G401 (cell line): ENCODE results near the gene ABCC9. TPM values are rescaled to one million over a fixed set of nuclear protein-coding genes. Genes with fewer than 3 reads are reported as not detected.

ENCODE experiments used
- DNase-seq: peaks from one replicate; pipeline ENCODE4 v3.0.0-alpha.2; 2015; ENCODE audit warnings: low spot score
- in situ Hi-C: cut with HindIII; loops from 2 replicates; pipeline ENCODE4 v1.10.0; 2016; ENCODE audit warnings: low sequenced_read_pairs, mixed read lengths
- total RNA-seq: library from RNA; depleted of rRNA; stranded (reverse); fragments of >200 nt; shearing (Covaris generic); gene quantifications from 2 replicates; pipeline ENCODE4 v1.2.3, GENCODE V29; 2014; rRNA removed

Gene ABCC9
- not detected in 2 replicates for total RNA-seq

GRCh38 chr12:21940549-21941505 lies at the start of gene ABCC9:
Gene ABCC9, minus strand, starts transcription at chr12:21941426. Its CDS starts 4,752 bp downstream, at chr12:21936674.
- in situ Hi-C loops: no loop called here
- no peak for DNase-seq

- peak; percentile 4 for DNase-seq
- in situ Hi-C loops: no loop called here
Observed at GRCh38 chr12:21989819-21990412, 48.7 kb upstream of the ABCC9 start.

GRCh38 chr12:21988619-21989018 lies 47.4 kb upstream of the ABCC9 start:
- in situ Hi-C loops: no loop called here

GRCh38 chr12:21987755-21988154 lies 46.5 kb upstream of the ABCC9 start:
- no peak for DNase-seq
- in situ Hi-C loops: no loop called here

More at GRCh38 chr12:21988619-21989018, 47.4 kb upstream of the ABCC9 start:
- DNase-seq: no peak

DNA sequence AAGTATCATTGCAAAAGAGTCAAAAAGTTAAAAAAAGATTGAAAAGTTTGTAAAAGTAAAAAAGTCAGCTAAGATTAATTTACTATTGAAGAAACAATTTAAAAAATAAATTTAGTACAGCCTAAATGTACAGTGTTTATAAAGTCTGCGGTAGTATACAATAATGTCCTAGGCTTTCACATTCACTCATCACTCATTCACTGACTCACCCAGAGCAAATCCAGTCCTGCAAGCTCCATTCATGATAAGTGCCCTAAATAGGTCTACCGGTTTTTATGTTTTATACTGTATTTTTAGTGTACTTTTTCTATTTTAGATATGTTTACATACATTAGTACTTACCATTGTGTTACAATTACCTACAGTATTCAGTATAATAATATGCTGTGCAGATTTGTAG lies 43.9 kb upstream of the ABCC9 start:
- in situ Hi-C loops: no loop called here
- no peak for DNase-seq

DNA sequence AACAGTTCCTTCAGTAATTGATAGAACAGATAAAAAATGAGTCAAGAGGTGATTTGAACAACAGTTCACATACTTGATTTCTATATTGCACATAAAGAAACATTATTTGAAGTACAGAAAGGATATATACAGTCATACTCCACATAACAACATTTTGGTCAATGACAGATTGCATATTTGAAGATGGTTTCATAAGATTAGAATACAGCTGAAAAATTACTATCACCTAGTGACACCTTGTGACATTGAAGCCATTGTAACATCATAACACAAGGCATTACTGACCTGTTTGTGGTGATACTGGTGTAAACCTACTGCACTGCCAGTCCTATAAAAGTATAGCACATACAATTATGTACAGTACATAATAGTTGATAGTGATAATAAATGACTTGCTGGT lies 43.1 kb upstream of the ABCC9 start:
- DNase-seq: no peak
- in situ Hi-C loops: no loop called here

DNA sequence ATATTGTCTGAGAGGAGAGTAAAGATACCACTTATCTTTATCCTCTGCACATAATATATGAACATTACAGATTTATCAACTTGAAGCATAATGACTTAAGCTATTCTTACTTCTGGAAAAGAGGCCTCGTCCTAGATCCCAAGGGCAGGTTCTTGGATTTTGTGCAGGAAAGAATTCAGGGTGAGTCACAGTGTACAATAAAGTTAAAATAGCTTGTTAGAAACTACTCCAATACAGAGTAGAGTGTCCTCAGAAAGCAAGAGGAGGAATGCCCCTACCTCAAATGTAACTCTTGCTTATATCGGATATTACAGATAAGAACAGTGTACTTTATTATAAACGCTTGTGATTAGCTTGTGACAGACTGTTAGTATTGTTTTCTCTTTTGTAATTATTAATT lies 41.9 kb upstream of the ABCC9 start:
- no peak for DNase-seq
- in situ Hi-C loops: no loop called here

- in situ Hi-C loops: no loop called here
- no peak for DNase-seq
Observed at GRCh38 chr12:21980544-21980943, 39.3 kb upstream of the ABCC9 start.

DNA sequence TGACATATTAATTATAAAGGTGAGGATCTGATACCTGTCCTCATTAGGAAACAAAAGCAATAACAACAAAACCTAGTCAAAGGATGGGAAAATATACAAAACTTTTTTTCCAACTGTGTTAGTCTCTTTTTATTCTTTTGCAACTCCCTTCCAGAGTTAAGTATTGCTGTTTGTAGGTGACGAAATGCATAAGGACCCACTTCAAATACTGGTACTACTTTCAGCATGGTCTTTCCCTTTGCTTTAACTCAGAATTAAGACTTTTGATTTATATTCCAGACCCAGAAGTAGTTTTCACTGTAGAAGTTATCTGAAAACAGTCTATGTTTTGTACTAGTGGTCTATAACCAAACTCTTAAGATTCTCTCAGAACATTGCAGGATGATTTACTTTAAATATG lies 34.1 kb upstream of the ABCC9 start:
- no peak for DNase-seq

GRCh38 chr12:21973221-21973620 lies 32.0 kb upstream of the ABCC9 start:
- no peak for DNase-seq
- in situ Hi-C loops: no loop called here

More for the DNA sequence above, 34.1 kb upstream of the ABCC9 start:
- in situ Hi-C loops: no loop called here

DNA sequence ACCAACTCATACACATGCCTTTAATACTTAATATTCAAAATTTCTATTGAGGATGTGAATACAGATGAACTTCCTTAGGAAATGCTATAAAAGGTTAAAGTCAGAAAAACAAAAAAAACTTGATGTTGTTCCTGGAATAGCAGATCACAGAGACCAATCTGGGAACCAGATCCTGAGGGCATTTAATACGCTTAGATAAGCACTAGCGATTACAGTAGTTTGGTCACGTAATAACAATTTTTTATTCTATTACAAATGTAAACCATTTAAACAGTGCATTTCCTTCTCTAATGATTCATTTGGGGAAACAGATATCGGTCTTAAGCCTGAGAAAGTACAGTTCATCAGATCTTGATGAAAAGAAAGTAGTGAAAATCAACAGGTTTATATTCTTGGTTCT lies 30.8 kb upstream of the ABCC9 start:
- in situ Hi-C loops: no loop called here
- DNase-seq: no peak

DNA sequence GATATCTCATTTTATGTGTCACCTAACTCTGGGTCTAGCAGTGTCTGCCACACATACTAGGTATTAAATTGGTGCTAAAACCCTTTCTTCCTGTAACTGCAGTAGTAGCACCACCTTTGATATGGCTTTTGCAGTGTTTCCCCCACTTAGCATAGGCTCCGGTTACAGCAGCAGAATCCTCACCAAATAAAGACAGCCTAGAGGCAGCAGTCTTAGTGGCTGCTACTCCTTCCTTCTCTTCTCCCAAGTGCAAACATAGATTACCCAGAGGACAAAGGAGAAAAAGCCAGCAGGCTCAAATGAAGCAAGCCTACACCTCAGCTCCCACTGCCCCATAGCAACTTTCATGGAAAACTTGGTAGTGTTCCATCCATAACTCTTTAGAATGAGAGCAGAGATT lies 30.1 kb upstream of the ABCC9 start:
- in situ Hi-C loops: no loop called here
- DNase-seq: no peak

DNA sequence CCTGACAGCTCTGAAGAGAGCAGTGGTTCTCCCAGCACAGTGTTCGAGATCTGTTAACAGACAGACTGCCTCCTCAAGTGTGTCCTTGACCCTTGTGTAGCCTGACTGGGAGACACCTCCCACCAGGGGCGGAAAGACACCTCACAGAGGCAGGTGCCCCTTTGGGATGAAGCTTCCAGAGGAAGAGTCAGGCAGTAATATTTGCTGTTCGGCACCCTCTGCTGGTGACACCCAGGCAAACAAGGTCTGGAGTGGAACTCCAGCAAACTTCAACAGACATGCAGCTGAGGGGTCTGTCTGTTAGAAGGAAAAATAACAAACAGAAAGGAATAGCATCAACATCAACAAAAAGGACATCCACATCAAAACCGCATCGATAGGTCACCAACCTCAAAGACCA lies 21.6 kb upstream of the ABCC9 start:
- in situ Hi-C loops: no loop called here
- no peak for DNase-seq

- no peak for DNase-seq
- in situ Hi-C loops: no loop called here
Observed at GRCh38 chr12:21962236-21962635, 21.0 kb upstream of the ABCC9 start.

GRCh38 chr12:21950649-21951048 lies 9.4 kb upstream of the ABCC9 start:
- DNase-seq: no peak
- in situ Hi-C loops: no loop called here

GRCh38 chr12:21949036-21949435 lies 7.8 kb upstream of the ABCC9 start:
- in situ Hi-C loops: no loop called here
- no peak for DNase-seq

DNA sequence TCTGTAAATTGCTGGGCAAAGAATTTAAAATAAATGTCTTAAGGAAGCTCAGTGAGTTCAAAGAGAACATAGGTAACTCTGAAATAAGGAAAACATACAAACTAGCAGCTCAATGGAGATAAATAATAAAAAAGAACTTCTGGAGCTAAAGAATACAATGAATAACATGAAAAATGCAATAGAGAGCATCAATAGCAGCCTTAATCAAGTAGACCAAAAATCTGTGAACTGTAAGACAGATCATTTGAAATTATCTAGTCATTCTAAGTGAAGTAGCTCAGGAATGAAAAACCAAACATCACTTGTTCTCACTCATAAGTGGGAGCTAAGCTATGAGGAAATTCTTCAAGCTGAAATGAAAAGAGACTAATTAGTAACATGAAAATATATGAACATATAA lies 5.8 kb upstream of the ABCC9 start:
- in situ Hi-C loops: no loop called here
- DNase-seq: no peak

GRCh38 chr12:21945002-21945401 lies 3.8 kb upstream of the ABCC9 start:
- no peak for DNase-seq
- in situ Hi-C loops: no loop called here

DNA sequence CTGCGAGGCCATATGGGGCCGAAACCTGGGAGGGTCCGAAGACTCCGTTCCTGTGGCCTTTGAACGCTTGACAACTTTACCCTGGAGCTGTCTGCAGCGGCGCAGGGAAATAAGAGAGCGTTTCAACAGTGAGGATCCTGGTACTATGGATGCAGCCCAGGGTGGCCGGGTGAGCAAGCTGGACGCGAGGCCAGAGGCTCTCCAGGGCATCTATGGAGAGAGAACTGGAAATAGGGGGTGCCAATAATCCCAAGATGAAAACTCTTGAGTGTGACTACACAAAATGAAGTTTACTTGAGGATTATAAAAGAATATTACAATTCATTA lies 1.1 kb upstream of the ABCC9 start:
- in situ Hi-C loops: no loop called here
- no peak for DNase-seq

- in situ Hi-C loops: no loop called here
- no peak for DNase-seq
Observed at GRCh38 chr12:21941506-21942376, 515 bp upstream of the ABCC9 start.
